Vagina (tissue), 2 donors: ENCODE data around the gene PHAF1. TPM values are rescaled to one million over a fixed set of nuclear protein-coding genes. Genes with fewer than 3 reads are reported as not detected.
A peak's percentile ranks its signal among the peaks of the same experiment; 100 is the strongest.

ENCODE experiments used
- DNase-seq, 2 donors: peaks; one replicate each; pipeline ENCODE4 v3.0.0-alpha.2; 2017; ENCODE audit errors: extremely low spot score in 2 of 2
- H3K27ac ChIP-seq: fragments of 200-600 bp; sonication (generic); one replicate; pipeline ENCODE4 v1.5.1; 2019
- H3K27me3 ChIP-seq: fragments of 200-600 bp; sonication (generic); one replicate; pipeline ENCODE4 v1.5.1; 2019
- H3K36me3 ChIP-seq, 2 donors: fragments of 200-600 bp; sonication (generic); one replicate each; pipeline ENCODE4 v1.5.1; 2017 to 2019
- H3K4me1 ChIP-seq: fragments of 200-600 bp; sonication (generic); one replicate; pipeline ENCODE4 v1.5.1; 2019
- H3K4me3 ChIP-seq, 2 donors: fragments of 200-600 bp; sonication (generic); 1 replicate in 1 of 2; 2 replicates in 1 of 2; pipeline ENCODE4 v1.5.1; 2016 to 2019
- H3K9me3 ChIP-seq: fragments of 200-600 bp; sonication (generic); one replicate; pipeline ENCODE4 v1.5.1; 2019
- CTCF ChIP-seq, 3 experiments: fragments of 450-650 bp in 2 of 3; fragments of 200-600 bp in 1 of 3; sonication (generic) in 1 of 3; IDR thresholded peaks; one replicate each; pipeline ENCODE4 v1.5.1; 2017 to 2019; ENCODE audit warnings: antibody characterized with exemption in 3 of 3, mild to moderate bottlenecking in 2 of 3, moderate library complexity in 2 of 3
- POLR2A ChIP-seq, 2 donors: fragments of 450-650 bp; IDR thresholded peaks; one replicate each; pipeline ENCODE4 v1.6.1; 2017; ENCODE audit warnings: antibody characterized with exemption in 2 of 2, mild to moderate bottlenecking in 2 of 2, moderate library complexity in 2 of 2
- POLR2AphosphoS5 ChIP-seq, 2 donors: sonication (generic); formaldehyde crosslinking; IDR thresholded peaks; one replicate each; pipeline ENCODE4 v1.9.0; 2017; ENCODE audit warnings: antibody characterized with exemption in 2 of 2, mild to moderate bottlenecking in 2 of 2, low read depth in 1 of 2; ENCODE audit not compliant: insufficient read depth in 1 of 2
- intact Hi-C: fragments of 100-400 bp; cut with DNase I; formaldehyde crosslinking; loops from one replicate; pipeline ENCODE4 v1.15.1; 2023
- total RNA-seq: library from RNA; depleted of rRNA; stranded (reverse); fragments of >200 nt; gene quantifications from one replicate; pipeline ENCODE4 v1.2.3, GENCODE V29; 2016

Gene PHAF1
- total RNA-seq, 1 donor from 2014 or later: 23.3 TPM

DNA sequence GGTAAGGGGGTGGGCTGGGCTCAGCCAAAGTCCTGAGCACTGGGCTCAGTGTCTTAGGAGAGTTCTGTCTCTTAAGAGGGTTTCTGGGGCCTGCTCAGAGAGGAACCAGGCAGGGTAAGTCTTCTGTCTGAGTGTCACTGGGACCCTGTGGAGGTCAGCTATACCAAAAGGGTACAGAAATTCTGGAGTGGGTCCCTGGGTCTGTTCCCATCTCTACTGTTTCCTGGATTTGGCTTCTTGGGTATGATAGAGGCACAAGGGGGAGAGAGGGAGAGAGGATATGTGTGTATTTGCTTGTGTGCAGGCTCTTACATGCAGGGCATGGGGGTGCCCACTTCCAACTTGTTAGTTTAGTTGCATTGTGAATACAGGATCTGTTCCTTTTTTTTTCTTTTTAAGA lies 83.8 kb downstream of the PHAF1 start:
- H3K4me1 ChIP-seq: peaks cover 33% of the 10 kb centered on the region
- peak overlapping the region; percentile 13 for H3K27ac ChIP-seq
- peaks cover 7 to 43% of the 10 kb centered on the region in 2 donors for H3K36me3 ChIP-seq
- H3K27me3 ChIP-seq: no peaks in the 10 kb centered on the region
- intact Hi-C loops: loop anchor here (5.0 kb wide), 1 partner anchor 176 kb away; no protein-coding TSS in a partner anchor
- peak overlapping the region; percentile 88 to 93 for H3K4me3 ChIP-seq
- no peak for TF ChIP-seq POLR2A (IDR thresholded peaks at IDR 0.05)
- TF ChIP-seq POLR2AphosphoS5 (IDR thresholded peaks at IDR 0.05; ENCODE audit: insufficient read depth in 1 of 2, low read depth in 1 of 2): no peak
- no peak for TF ChIP-seq CTCF (IDR thresholded peaks at IDR 0.05)
- DNase-seq: no peak
- H3K9me3 ChIP-seq: no peaks in the 10 kb centered on the region

DNA sequence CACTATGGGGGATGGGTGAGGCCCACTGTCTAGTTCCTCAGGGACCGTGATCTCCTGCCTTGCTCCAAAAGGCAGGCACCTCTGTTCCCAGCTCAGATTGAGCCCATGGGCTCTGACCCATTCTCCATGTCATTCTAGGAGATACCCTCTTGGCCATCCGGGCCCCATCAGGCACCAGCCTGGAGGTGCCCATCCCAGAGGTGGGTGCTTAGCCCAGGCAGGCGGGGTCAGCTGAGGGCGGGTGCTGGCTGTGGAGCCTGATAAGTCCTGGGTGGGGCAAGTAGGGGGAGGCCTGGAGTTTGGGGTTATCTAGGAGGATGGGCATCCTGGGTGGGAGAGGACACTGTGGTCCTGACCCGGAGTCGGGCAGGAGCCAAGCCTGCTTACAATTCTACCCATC lies 84.5 kb downstream of the PHAF1 start:
- H3K4me1 ChIP-seq: peaks cover 40% of the 10 kb centered on the region
- TF ChIP-seq POLR2A (IDR thresholded peaks at IDR 0.05) (no peak), POLR2AphosphoS5 (IDR thresholded peaks at IDR 0.05; ENCODE audit: insufficient read depth in 1 of 2, low read depth in 1 of 2) (no peak), CTCF (IDR thresholded peaks at IDR 0.05) (no peak)
- no peak overlapping the region for H3K4me3 ChIP-seq
- H3K36me3 ChIP-seq: peaks cover 7 to 43% of the 10 kb centered on the region in 2 donors
- no peaks in the 10 kb centered on the region for H3K9me3 ChIP-seq
- H3K27ac ChIP-seq: no peak overlapping the region
- intact Hi-C loops: loop anchor here (5.0 kb wide), 1 partner anchor 177 kb away; no protein-coding TSS in a partner anchor
- no peak for DNase-seq
- no peaks in the 10 kb centered on the region for H3K27me3 ChIP-seq

- intact Hi-C loops: loop anchor here (5.0 kb wide), 1 partner anchor 878 kb away; no protein-coding TSS in a partner anchor
- no peak for DNase-seq
- TF ChIP-seq CTCF (IDR thresholded peaks at IDR 0.05) (no peak), POLR2AphosphoS5 (IDR thresholded peaks at IDR 0.05; ENCODE audit: insufficient read depth in 1 of 2, low read depth in 1 of 2) (no peak), POLR2A (IDR thresholded peaks at IDR 0.05) (no peak)
- Histone ChIP-seq H3K9me3 (no peaks in the 10 kb centered on the region), H3K4me1 (peaks cover 41% of the 10 kb centered on the region), H3K27ac (no peak overlapping the region), H3K36me3 (peaks cover 7 to 44% of the 10 kb centered on the region in 2 donors), H3K4me3 (no peak overlapping the region), H3K27me3 (no peaks in the 10 kb centered on the region)
Measured at GRCh38 chr16:67195676-67196075, 85.9 kb downstream of the PHAF1 start.

DNA sequence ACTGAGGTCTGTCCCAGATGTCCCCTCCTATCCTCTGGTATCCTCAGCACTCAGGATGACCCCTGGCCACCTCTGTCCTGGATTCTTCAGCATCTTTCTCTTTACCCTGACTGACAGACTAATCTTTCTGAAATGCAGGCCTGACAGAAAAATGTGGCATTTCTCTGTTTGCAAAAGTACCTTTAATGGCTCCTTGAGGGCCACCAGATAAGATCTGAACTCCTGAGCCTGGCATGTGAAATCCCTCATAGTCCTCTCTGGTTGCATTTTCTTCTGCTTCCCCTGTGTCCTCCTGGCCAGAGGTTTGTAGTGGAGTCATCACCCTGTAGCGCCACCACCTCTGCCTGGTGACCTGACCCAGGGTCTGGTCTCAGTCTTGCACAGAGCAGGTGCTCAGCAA lies 87.1 kb downstream of the PHAF1 start:
- H3K36me3 ChIP-seq: peaks cover 7 to 52% of the 10 kb centered on the region in 2 donors
- H3K4me1 ChIP-seq: peaks cover 34% of the 10 kb centered on the region
- intact Hi-C loops: loop anchor here (5.0 kb wide), 1 partner anchor 880 kb away; no protein-coding TSS in a partner anchor
- H3K9me3 ChIP-seq: no peaks in the 10 kb centered on the region
- no peak overlapping the region for H3K4me3 ChIP-seq
- H3K27ac ChIP-seq: no peak overlapping the region
- no peaks in the 10 kb centered on the region for H3K27me3 ChIP-seq
- TF ChIP-seq CTCF (IDR thresholded peaks at IDR 0.05) (no peak), POLR2A (IDR thresholded peaks at IDR 0.05) (no peak), POLR2AphosphoS5 (IDR thresholded peaks at IDR 0.05; ENCODE audit: insufficient read depth in 1 of 2, low read depth in 1 of 2) (no peak)
- no peak for DNase-seq

DNA sequence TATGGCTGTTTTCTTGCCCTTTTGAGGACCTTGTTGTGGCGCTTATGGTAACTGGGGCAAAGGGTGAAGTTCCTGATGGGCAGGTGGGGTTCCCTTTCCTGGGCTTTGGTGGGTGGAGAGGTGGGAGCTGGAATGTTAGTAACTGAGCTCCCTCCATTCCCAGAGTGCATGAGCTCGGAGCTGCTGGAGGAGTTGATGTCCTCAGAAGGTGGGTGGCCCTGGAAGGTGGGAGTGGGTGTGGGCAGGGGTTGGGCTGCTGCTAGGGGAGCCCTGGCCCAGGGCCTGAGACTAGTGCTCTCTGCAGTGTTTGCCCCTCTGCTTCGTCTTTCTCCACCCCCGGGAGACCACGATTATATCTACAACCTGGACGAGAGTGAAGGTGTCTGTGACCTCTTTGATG lies 88.0 kb downstream of the PHAF1 start:
- Histone ChIP-seq H3K4me1 (peaks cover 30% of the 10 kb centered on the region), H3K4me3 (no peak overlapping the region), H3K36me3 (peaks cover 7 to 60% of the 10 kb centered on the region in 2 donors), H3K9me3 (no peaks in the 10 kb centered on the region), H3K27ac (no peak overlapping the region), H3K27me3 (no peaks in the 10 kb centered on the region)
- DNase-seq: no peak
- intact Hi-C loops: loop anchor here (5.0 kb wide), 1 partner anchor 880 kb away; no protein-coding TSS in a partner anchor
- TF ChIP-seq POLR2A (IDR thresholded peaks at IDR 0.05) (no peak), POLR2AphosphoS5 (IDR thresholded peaks at IDR 0.05; ENCODE audit: insufficient read depth in 1 of 2, low read depth in 1 of 2) (no peak), CTCF (IDR thresholded peaks at IDR 0.05) (no peak)
